GM12801 (cell line): ENCODE results near the gene IL1RN.

Source experiments
- TF ChIP-seq, protein P1 (sequence below): IDR thresholded peaks from one replicate; pipeline ENCODE4 v1.5.1; 2011; ENCODE audit warnings: control low read depth; ENCODE audit not compliant: insufficient read length; ENCODE audit errors: extremely low read depth

IL1RN gene

DNA sequence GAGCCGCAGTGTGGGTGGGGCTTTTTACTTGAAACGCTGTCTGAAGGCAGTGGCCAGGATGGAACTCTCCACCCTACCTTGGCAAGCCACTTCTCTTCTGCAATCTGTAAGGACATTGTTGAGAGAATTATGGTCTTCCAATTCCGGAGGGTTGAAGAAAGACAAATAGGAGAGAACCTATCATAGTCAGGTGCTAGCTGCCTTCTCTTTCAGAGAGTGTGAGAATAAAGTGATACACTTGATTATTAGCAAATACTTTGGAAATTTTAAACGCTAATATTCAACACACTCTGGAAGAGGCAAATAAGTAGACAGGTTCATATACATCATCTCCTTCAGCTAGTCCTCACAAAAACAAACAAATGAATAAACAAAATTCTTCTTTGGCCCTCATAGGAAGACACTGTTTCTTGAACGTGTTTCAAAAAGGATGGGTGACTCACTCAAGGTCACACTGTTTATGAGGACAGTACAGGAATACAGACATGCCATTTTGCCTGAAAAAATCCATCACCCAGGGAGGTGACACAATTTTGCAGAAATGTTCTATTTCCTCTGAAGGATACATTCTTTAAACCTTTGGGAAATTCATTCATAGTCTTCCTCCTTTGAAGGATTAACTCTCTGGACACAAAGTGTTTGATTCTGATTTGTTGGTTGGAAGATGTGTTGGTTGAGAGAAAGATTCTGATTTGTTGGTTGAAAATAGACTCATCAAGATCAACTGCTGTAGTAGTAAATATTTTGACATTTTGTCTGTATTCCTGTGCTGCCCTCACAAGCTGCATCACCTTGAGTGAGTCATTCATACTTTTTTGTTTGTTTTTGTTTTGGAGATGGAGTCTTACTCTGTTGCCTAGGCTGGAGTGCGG is 2.2 kb upstream of the IL1RN start:
- TF ChIP-seq, protein P1, sequence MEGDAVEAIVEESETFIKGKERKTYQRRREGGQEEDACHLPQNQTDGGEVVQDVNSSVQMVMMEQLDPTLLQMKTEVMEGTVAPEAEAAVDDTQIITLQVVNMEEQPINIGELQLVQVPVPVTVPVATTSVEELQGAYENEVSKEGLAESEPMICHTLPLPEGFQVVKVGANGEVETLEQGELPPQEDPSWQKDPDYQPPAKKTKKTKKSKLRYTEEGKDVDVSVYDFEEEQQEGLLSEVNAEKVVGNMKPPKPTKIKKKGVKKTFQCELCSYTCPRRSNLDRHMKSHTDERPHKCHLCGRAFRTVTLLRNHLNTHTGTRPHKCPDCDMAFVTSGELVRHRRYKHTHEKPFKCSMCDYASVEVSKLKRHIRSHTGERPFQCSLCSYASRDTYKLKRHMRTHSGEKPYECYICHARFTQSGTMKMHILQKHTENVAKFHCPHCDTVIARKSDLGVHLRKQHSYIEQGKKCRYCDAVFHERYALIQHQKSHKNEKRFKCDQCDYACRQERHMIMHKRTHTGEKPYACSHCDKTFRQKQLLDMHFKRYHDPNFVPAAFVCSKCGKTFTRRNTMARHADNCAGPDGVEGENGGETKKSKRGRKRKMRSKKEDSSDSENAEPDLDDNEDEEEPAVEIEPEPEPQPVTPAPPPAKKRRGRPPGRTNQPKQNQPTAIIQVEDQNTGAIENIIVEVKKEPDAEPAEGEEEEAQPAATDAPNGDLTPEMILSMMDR, result no peak

DNA sequence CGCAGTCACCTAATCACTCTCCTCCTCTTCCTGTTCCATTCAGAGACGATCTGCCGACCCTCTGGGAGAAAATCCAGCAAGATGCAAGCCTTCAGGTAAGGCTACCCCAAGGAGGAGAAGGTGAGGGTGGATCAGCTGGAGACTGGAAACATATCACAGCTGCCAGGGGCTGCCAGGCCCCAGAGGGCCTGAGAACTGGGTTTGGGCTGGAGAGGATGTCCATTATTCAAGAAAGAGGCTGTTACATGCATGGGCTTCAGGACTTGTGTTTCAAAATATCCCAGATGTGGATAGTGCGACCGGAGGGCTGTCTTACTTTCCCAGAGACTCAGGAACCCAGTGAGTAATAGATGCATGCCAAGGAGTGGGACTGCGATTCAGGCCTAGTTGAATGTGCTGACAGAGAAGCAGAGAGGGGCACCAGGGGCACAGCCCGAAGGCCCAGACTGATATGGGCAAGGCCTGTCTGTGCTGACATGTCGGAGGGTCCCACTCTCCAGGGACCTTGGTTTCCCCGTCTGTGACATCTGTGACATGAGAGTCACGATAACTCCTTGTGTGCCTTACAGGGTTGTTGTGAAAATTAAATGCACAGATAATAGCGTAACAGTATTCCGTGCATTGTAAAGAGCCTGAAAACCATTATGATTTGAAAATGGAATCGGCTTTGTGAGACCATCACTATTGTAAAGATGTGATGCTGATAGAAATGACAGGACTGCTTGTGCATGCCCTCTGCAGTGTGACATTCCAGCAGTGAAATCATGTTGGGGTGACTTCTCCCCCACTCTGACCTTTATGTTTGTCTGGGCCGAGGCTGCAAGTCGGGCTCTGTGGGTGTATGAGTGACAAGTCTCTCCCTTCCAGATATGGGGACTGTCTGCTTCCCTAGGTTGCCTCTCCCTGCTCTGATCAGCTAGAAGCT is 510 bp downstream of the IL1RN start:
- TF ChIP-seq, protein P1, result no peak

DNA sequence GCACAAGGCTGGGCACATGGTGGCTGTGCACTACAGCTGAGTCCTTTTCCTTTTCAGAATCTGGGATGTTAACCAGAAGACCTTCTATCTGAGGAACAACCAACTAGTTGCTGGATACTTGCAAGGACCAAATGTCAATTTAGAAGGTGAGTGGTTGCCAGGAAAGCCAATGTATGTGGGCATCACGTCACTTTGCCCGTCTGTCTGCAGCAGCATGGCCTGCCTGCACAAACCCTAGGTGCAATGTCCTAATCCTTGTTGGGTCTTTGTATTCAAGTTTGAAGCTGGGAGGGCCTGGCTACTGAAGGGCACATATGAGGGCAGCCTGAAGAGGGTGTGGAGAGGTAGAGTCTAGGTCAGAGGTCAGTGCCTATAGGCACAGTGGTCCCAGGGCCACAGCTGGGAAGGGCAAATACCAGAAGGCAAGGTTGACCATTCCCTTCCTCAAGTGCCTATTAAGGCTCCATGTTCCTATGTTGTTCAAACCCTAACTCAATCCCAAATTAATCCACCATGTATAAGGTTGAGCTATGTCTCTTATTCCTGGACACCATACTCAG is 2.2 kb downstream of the IL1RN start:
- TF ChIP-seq, protein P1, result no peak

DNA sequence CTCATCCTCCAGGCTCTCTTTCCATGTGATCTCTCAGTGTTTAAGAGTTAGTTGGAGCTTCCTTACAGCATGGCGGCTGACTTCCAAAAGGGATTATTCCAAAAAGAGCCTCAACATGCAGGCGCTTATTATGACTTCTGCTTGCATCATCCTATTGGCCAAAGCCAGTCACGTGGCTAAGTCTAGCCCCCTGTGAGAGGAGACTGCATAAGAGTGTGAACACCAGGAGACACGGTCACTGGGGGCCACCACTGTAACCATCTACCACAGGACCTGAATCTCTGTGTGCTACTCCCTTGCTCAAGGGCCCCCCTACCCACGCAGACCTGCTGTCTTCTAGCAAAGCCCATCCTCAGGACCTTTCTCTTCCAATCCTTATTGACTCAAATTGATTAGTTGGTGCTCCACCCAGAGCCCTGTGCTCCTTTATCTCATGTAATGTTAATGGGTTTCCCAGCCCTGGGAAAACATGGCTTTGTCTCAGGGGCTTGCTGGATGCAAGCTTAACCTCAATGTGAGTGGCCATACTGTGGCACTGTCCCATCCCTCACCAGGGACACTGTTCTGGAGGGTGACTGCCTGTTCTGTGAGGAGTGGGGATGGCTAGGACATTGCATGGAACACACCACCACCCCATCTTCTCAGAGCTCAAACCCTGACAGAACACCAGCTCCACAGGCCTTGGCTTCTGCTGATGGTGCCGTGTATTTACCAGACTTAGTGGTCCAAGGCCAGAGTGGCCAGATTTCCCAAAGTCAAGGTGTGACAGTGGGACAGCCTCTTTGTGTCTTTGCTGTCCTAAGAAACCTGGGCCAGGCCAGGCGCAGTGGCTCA is 4.2 kb downstream of the IL1RN start:
- TF ChIP-seq, protein P1, result no peak

DNA sequence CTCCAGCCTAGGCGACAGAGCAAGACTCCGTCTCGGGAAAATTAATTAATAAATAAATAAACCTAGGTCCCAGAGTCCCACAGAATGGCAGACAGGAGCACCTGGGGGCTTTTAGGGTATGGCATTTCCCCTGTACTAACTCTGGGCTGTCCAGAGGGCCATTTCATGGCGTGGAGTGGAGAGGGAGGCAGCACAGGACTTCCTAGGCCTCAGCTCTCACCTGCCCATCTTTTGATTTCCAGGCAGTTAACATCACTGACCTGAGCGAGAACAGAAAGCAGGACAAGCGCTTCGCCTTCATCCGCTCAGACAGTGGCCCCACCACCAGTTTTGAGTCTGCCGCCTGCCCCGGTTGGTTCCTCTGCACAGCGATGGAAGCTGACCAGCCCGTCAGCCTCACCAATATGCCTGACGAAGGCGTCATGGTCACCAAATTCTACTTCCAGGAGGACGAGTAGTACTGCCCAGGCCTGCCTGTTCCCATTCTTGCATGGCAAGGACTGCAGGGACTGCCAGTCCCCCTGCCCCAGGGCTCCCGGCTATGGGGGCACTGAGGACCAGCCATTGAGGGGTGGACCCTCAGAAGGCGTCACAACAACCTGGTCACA is 5.1 kb downstream of the IL1RN start:
- TF ChIP-seq, protein P1, result no peak

DNA sequence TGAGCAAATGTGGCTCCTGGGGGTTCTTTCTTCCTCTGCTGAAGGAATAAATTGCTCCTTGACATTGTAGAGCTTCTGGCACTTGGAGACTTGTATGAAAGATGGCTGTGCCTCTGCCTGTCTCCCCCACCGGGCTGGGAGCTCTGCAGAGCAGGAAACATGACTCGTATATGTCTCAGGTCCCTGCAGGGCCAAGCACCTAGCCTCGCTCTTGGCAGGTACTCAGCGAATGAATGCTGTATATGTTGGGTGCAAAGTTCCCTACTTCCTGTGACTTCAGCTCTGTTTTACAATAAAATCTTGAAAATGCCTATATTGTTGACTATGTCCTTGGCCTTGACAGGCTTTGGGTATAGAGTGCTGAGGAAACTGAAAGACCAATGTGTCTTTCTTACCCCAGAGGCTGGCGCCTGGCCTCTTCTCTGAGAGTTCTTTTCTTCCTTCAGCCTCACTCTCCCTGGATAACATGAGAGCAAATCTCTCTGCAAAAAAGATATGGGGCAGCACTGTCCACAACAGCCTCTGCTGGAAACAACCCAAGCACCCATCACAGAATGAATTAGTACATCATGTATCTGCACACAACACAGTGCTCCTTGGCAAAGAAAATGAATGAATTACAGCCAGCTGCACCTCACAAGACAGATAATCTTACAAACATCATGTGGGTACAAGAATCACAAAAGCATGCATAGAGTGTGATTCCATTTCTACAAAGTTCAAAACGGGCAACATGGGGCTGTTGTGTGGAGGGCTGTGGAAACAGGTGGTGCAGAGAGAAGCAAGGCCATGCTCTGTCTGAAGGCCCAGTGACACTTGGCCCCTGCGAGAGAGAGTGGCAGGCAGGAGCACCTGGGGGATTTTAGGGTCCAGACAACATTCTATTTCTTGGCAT is 6.6 kb downstream of the IL1RN start:
- TF ChIP-seq, protein P1, result no peak
